H9 (cell line): ENCODE data around the gene SIK2. TPM values are rescaled to one million over a fixed set of nuclear protein-coding genes. Genes with fewer than 3 reads are reported as not detected.

ENCODE experiments used
- DNase-seq: peaks from one replicate; pipeline ENCODE4 v3.0.0-alpha.2; 2017
- H2AFZ ChIP-seq: one replicate; pipeline ENCODE4 v1.6.1; 2013; ENCODE audit warnings: mild to moderate bottlenecking, low read length, control low read depth, moderate library complexity
- H2AK5ac ChIP-seq: 2 replicates; pipeline ENCODE4 v1.6.1; 2013; ENCODE audit warnings: low read length, control low read depth, mixed read lengths; ENCODE audit not compliant: insufficient read length
- H2BK120ac ChIP-seq: one replicate; pipeline ENCODE4 v1.6.1; 2013; ENCODE audit warnings: low read depth, mild to moderate bottlenecking, low read length, control low read depth, inconsistent platforms; ENCODE audit not compliant: poor library complexity, severe bottlenecking
- H2BK12ac ChIP-seq: 2 replicates; pipeline ENCODE4 v1.6.1; 2013; ENCODE audit warnings: low read length, control low read depth, mixed read lengths, low read depth; ENCODE audit not compliant: insufficient read length
- H2BK15ac ChIP-seq: 2 replicates; pipeline ENCODE4 v1.6.1; 2013; ENCODE audit warnings: low read depth, low read length, control low read depth
- H2BK20ac ChIP-seq: one replicate; pipeline ENCODE4 v1.6.1; 2013; ENCODE audit warnings: low read depth, mild to moderate bottlenecking, low read length, control low read depth, inconsistent platforms; ENCODE audit not compliant: poor library complexity, severe bottlenecking
- H2BK5ac ChIP-seq: 2 replicates; pipeline ENCODE4 v1.6.1; 2013; ENCODE audit warnings: low read length, control low read depth, mixed read lengths; ENCODE audit not compliant: insufficient read length
- H3K14ac ChIP-seq: 2 replicates; pipeline ENCODE4 v1.6.1; 2013; ENCODE audit warnings: low read length, control low read depth; ENCODE audit not compliant: insufficient read depth
- H3K18ac ChIP-seq: 2 replicates; pipeline ENCODE4 v1.6.1; 2013; ENCODE audit warnings: low read depth, mild to moderate bottlenecking, mixed read lengths, low read length, control low read depth; ENCODE audit not compliant: insufficient read length
- H3K23ac ChIP-seq: 2 replicates; pipeline ENCODE4 v1.6.1; 2013; ENCODE audit warnings: low read length, control low read depth, mixed read lengths, low read depth; ENCODE audit not compliant: insufficient read length
- H3K23me2 ChIP-seq: 2 replicates; pipeline ENCODE4 v1.6.1; 2013; ENCODE audit warnings: low read depth, mild to moderate bottlenecking, mixed read lengths, low read length, control low read depth; ENCODE audit not compliant: insufficient read length, poor library complexity, severe bottlenecking
- H3K27ac ChIP-seq: 2 replicates; pipeline ENCODE4 v1.5.1; 2013; ENCODE audit warnings: low read length, control low read depth, mixed read lengths, low read depth; ENCODE audit not compliant: insufficient read length
- H3K27me3 ChIP-seq: 2 replicates; pipeline ENCODE4 v1.6.1; 2013; ENCODE audit warnings: low read length, control low read depth, inconsistent platforms; ENCODE audit not compliant: insufficient read depth
- H3K4ac ChIP-seq: 2 replicates; pipeline ENCODE4 v1.6.1; 2013; ENCODE audit warnings: low read depth, mild to moderate bottlenecking, control low read depth, inconsistent platforms, low read length, moderate library complexity
- H3K4me1 ChIP-seq: 2 replicates; pipeline ENCODE4 v1.6.1; 2013; ENCODE audit warnings: low read length, control low read depth, inconsistent platforms; ENCODE audit not compliant: insufficient read depth
- H3K4me2 ChIP-seq: 2 replicates; pipeline ENCODE4 v1.6.1; 2013; ENCODE audit warnings: low read length, control low read depth, mixed read lengths; ENCODE audit not compliant: insufficient read length, insufficient read depth
- H3K56ac ChIP-seq: 2 replicates; pipeline ENCODE4 v1.6.1; 2013; ENCODE audit warnings: low read depth, mild to moderate bottlenecking, mixed read lengths, low read length, control low read depth; ENCODE audit not compliant: insufficient read length
- H3K79me1 ChIP-seq: 2 replicates; pipeline ENCODE4 v1.6.1; 2013; ENCODE audit warnings: low read depth, mild to moderate bottlenecking, moderate library complexity, low read length, control low read depth, inconsistent platforms; ENCODE audit not compliant: insufficient read depth, poor library complexity, severe bottlenecking
- H3K79me2 ChIP-seq: 2 replicates; pipeline ENCODE4 v1.6.1; 2013; ENCODE audit warnings: low read length, control low read depth, inconsistent platforms; ENCODE audit not compliant: insufficient read depth
- H3K9ac ChIP-seq: 2 replicates; pipeline ENCODE4 v1.6.1; 2013; ENCODE audit warnings: low read length, control low read depth, mixed read lengths; ENCODE audit not compliant: insufficient read length; ENCODE audit errors: extremely low read depth
- H3K9me3 ChIP-seq: one replicate; pipeline ENCODE4 v1.6.1; 2013; ENCODE audit warnings: low read depth, low read length, inconsistent platforms; ENCODE audit not compliant: control insufficient read depth
- H3T11ph ChIP-seq: one replicate; pipeline ENCODE4 v1.6.1; 2013; ENCODE audit warnings: mild to moderate bottlenecking, low read length, control low read depth, inconsistent platforms
- H4K20me1 ChIP-seq: one replicate; pipeline ENCODE4 v1.6.1; 2013; ENCODE audit not compliant: control insufficient read depth, insufficient read length, insufficient read depth
- H4K5ac ChIP-seq: 2 replicates; pipeline ENCODE4 v1.6.1; 2013; ENCODE audit warnings: low read depth, mild to moderate bottlenecking, mixed read lengths, low read length, control low read depth; ENCODE audit not compliant: insufficient read length
- H4K8ac ChIP-seq: replicated peaks from 2 replicates; pipeline ENCODE4 v1.6.1; 2013; ENCODE audit warnings: low read length, control low read depth, mixed read lengths, low read depth; ENCODE audit not compliant: insufficient read length
- H4K91ac ChIP-seq: 2 replicates; pipeline ENCODE4 v1.6.1; 2013; ENCODE audit warnings: low read depth, mild to moderate bottlenecking, moderate library complexity, mixed read lengths, low read length, control low read depth; ENCODE audit not compliant: insufficient read length
- H3K27ac Mint-ChIP-seq, 3 experiments: 2 replicates in 2 of 3; 3 replicates in 1 of 3; pipeline ENCODE4 v1.8.0; 2020 to 2021; ENCODE audit warnings: mixed read lengths in 3 of 3, mild to moderate bottlenecking in 1 of 3, moderate library complexity in 1 of 3
- H3K27me3 Mint-ChIP-seq: 2 replicates; pipeline ENCODE4 v1.8.0; 2021; ENCODE audit warnings: low read depth, mild to moderate bottlenecking, moderate library complexity, mixed read lengths
- H3K36me3 Mint-ChIP-seq, 3 experiments: 2 replicates in 2 of 3; 3 replicates in 1 of 3; pipeline ENCODE4 v1.8.0; 2020 to 2021; ENCODE audit warnings: low read depth in 3 of 3, mixed read lengths in 3 of 3; ENCODE audit not compliant: insufficient read depth in 1 of 3
- H3K4me1 Mint-ChIP-seq, 2 experiments: 2 replicates each; pipeline ENCODE4 v1.8.0; 2020; ENCODE audit warnings: mixed read lengths in 2 of 2
- H3K4me3 Mint-ChIP-seq, 2 experiments: 2 replicates in 1 of 2; 3 replicates in 1 of 2; pipeline ENCODE4 v1.8.0; 2020 to 2021; ENCODE audit warnings: mild to moderate bottlenecking in 2 of 2, mixed read lengths in 2 of 2, moderate library complexity in 1 of 2
- H3K9me3 Mint-ChIP-seq, 2 experiments: 2 replicates in 1 of 2; 3 replicates in 1 of 2; pipeline ENCODE4 v1.8.0; 2020; ENCODE audit warnings: mild to moderate bottlenecking in 2 of 2, mixed read lengths in 2 of 2, moderate library complexity in 1 of 2
- WGBS: extraction: QIAGEN DNeasy Blood & Tissue Kit; methylation state at CpG from one replicate; pipeline ENCODE4 v1.1.7; 2013; ENCODE audit warnings: missing lambda C conversion rate, low lambda C conversion rate, mixed read lengths; ENCODE audit not compliant: insufficient read length; ENCODE audit errors: extremely low coverage; 5-methylcytosine and 5-hydroxymethylcytosine counted together
- total RNA-seq: library from RNA; stranded (reverse); gene quantifications from 2 replicates; pipeline ENCODE4 v1.2.1, GENCODE V29; 2021
- TF ChIP-seq, protein P1 (sequence below): fragments of 200-600 bp; sonication (generic); conservative IDR thresholded peaks from 3 replicates; pipeline ENCODE4 v1.8.0; 2021; ENCODE audit warnings: antibody characterized with exemption, mild to moderate bottlenecking

SIK2 gene
- total RNA-seq, 1 experiment from 2014 or later, result 7.5 TPM

DNA sequence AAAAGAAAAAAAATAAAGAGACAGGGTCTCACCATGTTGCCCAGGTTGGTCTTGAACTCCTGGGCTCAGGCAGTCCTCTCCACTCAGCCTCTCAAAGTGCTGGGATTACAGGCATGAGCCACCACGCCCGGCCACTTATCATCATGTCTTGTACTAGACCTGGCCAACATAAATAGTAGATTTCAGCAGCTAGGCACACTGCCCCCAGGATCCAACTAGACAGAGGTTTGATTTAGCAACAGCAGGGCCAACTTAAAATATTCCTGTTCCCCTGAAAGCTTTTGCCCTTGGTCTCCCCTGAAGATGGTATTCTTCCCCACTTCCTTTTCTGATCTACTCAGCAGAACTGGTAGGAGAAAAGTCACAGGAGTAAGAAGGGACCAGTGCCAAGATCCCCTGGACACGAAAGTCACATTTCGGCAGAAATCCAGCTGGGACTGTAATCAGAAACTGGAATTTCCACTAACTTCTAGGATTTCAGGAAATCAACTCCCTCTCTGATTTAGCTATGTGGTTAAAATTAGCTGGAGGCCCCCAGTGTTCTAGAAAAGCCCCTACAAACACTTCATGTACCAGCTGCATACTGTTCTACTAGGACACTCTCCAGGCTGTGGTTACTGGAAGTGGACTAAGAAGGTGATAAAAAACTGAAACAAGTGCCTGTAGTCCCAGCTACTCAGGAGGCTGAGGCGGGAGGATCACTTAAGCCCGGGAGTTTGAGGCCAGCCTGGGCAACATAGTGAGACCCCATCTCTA is 172.9 kb downstream of the SIK2 start:
- TF ChIP-seq, protein P1, sequence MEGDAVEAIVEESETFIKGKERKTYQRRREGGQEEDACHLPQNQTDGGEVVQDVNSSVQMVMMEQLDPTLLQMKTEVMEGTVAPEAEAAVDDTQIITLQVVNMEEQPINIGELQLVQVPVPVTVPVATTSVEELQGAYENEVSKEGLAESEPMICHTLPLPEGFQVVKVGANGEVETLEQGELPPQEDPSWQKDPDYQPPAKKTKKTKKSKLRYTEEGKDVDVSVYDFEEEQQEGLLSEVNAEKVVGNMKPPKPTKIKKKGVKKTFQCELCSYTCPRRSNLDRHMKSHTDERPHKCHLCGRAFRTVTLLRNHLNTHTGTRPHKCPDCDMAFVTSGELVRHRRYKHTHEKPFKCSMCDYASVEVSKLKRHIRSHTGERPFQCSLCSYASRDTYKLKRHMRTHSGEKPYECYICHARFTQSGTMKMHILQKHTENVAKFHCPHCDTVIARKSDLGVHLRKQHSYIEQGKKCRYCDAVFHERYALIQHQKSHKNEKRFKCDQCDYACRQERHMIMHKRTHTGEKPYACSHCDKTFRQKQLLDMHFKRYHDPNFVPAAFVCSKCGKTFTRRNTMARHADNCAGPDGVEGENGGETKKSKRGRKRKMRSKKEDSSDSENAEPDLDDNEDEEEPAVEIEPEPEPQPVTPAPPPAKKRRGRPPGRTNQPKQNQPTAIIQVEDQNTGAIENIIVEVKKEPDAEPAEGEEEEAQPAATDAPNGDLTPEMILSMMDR, result no peak
- Histone ChIP-seq H3K9ac (no peak overlapping the region), H3K56ac (no peak overlapping the region), H3K27me3 (no peaks in the 10 kb centered on the region), H2AFZ (no peak overlapping the region), H2AK5ac (no peak overlapping the region), H2BK20ac (no peak overlapping the region), H3K79me2 (no peaks in the 10 kb centered on the region), H2BK12ac (no peak overlapping the region), H3K4me1 (peaks cover 3% of the 10 kb centered on the region; the same call in 1 of the 2 replicates), H2BK15ac (no peak overlapping the region), H4K20me1 (no peaks in the 10 kb centered on the region), H3K4ac (no peak overlapping the region), H2BK120ac (no peak overlapping the region), H3K18ac (no peak overlapping the region), H3T11ph (no peak overlapping the region), H2BK5ac (no peak overlapping the region), H3K79me1 (no peaks in the 10 kb centered on the region), H3K23ac (no peak overlapping the region), H4K8ac (no peak overlapping the region), H3K9me3 (no peaks in the 10 kb centered on the region), H3K4me2 (no peak overlapping the region), H3K23me2 (no peaks in the 10 kb centered on the region), H4K91ac (no peak overlapping the region), H3K14ac (no peak overlapping the region), H3K27ac (no peak overlapping the region), H4K5ac (no peak overlapping the region)
- H3K27ac Mint-ChIP-seq, result no peak overlapping the region
- H3K4me3 Mint-ChIP-seq, result no peak overlapping the region
- H3K36me3 Mint-ChIP-seq, result no peaks in the 10 kb centered on the region
- DNase-seq, result no peak
- WGBS, result no CpG with 5 or more reads among the region's 6 CpGs
- H3K9me3 Mint-ChIP-seq, result no peaks in the 10 kb centered on the region
- no peaks in the 10 kb centered on the region for H3K27me3 Mint-ChIP-seq
- H3K4me1 Mint-ChIP-seq, result peaks cover 17 to 21% of the 10 kb centered on the region in 2 experiments
